ENCODE data around the gene ZNF524. TPM values are rescaled to one million over a fixed set of nuclear protein-coding genes. Genes with fewer than 3 reads are reported as not detected.
A peak's percentile ranks its signal among the peaks of the same experiment; 100 is the strongest.

The ZNF524 gene
- polyA plus RNA-seq, 1 of the 3 experiments (the other 2 are of a cell fraction): 7.3 TPM

DNA sequence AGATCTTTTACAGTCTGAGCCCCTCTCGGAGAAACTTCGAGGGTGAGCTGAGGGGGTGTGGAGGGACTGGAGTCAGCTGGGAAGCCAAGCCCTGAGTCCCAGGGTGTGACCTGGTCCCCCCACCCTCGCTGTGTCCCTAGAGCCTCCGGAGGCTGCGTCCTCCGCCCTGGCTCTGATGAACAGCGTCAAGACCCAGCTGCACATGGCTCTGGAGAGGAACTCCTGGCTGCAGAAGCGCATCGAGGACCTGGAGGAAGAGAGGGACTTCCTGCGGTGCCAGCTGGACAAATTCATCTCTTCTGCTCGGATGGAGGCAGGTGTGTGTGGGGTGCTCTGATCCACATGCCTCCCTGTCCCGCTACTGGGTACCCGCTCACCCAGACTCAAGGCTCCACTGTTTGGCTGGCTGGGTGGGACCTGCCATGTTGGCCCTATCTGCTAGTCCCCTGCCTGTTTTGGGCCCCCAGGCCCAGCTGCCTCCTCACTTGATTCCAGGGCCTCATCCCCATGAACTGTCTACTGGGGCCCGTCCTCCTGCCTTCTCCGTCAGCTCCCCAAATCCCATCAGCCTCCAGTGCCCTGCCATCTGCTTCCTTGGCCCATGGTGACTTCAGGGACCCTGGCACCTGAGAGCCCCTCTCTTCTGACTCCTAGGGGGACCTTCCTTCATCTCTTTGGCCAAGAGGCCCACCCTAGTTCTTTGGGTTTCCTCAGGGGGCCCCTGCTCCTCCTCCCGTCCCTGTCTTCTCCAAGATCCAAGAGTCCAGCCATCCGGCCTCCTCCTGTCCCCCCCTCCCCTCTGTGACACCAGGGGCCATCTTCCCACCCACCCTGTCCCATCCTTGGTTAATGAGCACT is 49.4 kb downstream of the ZNF524 start:
- peaks cover 5 to 31% of the 10 kb centered on the region in 2 experiments; a peak in 2 of 4 replicates for H3K4me1 ChIP-seq (ENCODE audit: control insufficient read depth in 1 of 2, insufficient read depth in 2 of 2, low read depth in 1 of 2, low read length in 1 of 2)
- DNase-seq: no peak
- no peak for TF ChIP-seq FOSL2 (IDR thresholded peaks at IDR 0.05; ENCODE audit: borderline replicate concordance, low read depth)
- no peak for TF ChIP-seq POLR2AphosphoS5 (IDR thresholded peaks at IDR 0.05; ENCODE audit: low read depth, low read length)
- no peak for TF ChIP-seq GATA2 (CRISPR knock-in tag; IDR thresholded peaks at IDR 0.05)
- TF ChIP-seq TCF12 (IDR thresholded peaks at IDR 0.05): no peak
- H2AFZ ChIP-seq (ENCODE audit: low read depth): no peak overlapping the region
- ChIA-PET CTCF (interaction anchor here (0.7 to 4.5 kb wide), 3 partner anchors 9 to 146 kb away, joined by 3 to 30 read pairs (median 3); no protein-coding TSS in a partner anchor), POLR2A (interaction anchor here (0.9 kb wide), 1 partner anchor 13 kb away, joined by 3 read pairs; no protein-coding TSS in a partner anchor)
- WGBS (ENCODE audit: low lambda C conversion rate): 97% methylated on average over 13 of the region's 17 CpGs
- no peak overlapping the region; a peak in 1 of 4 replicates for H3K27ac ChIP-seq (ENCODE audit: low read depth in 2 of 2, low read length in 1 of 2)
- peaks cover 25% of the 10 kb centered on the region for H3K79me2 ChIP-seq (ENCODE audit: insufficient read depth)
- peaks cover 17% of the 10 kb centered on the region for H3F3A ChIP-seq (replicated peaks; ENCODE audit: insufficient read depth)
- H3K27me3 ChIP-seq (ENCODE audit: insufficient read depth): no peaks in the 10 kb centered on the region
- peaks cover 3 to 30% of the 10 kb centered on the region in 2 experiments for H3K36me3 ChIP-seq (replicated peaks in 1 of 2; ENCODE audit: control insufficient read depth in 1 of 2, insufficient read depth in 2 of 2, low read length in 1 of 2)
- H4K20me1 ChIP-seq (ENCODE audit: insufficient read depth): no peaks in the 10 kb centered on the region
- H3K4me3 ChIP-seq (ENCODE audit: low read depth in 2 of 2, low read length in 1 of 2): peak overlapping the region in 1 of 2 experiments; percentile 82; a peak in 2 of 4 replicates
- H3K9me2 ChIP-seq: no peaks in the 10 kb centered on the region
- peak overlapping the region; percentile 96 for H3K4me2 ChIP-seq
- H3K9me3 ChIP-seq: no peaks in the 10 kb centered on the region
- H3K9ac ChIP-seq: 0 out of 2 replicates have a peak overlapping the region, but pooled peaks have one; percentile 77

DNA sequence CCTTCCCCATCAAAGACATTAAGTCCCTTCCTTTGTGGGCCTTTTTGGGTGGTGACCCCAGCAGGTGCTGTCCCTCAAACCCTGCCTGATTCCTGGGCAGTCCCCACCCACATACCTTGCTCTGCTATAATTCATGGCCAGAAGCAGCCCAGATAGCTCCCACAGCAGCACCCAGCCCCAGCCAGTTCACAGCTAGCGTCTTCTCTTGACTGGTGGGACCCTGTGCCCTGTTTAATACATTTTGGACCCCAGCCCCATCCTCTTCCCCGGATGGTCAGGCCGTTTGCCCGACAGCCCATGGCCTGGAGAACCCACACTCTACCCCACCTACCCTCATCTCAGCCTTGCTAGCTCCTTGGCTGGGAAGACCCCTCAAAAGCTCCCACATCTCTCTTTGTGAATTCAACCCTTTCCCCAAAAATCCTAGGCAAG is 50.1 kb downstream of the ZNF524 start:
- H2AFZ ChIP-seq (ENCODE audit: low read depth): no peak overlapping the region
- H3K36me3 ChIP-seq (replicated peaks in 1 of 2; ENCODE audit: control insufficient read depth in 1 of 2, insufficient read depth in 2 of 2, low read length in 1 of 2): peaks cover under 1 to 24% of the 10 kb centered on the region in 2 experiments
- H3K4me1 ChIP-seq (ENCODE audit: control insufficient read depth in 1 of 2, insufficient read depth in 2 of 2, low read depth in 1 of 2, low read length in 1 of 2): peaks cover 5 to 24% of the 10 kb centered on the region in 2 experiments; a peak in 2 of 4 replicates
- H3K27me3 ChIP-seq (ENCODE audit: insufficient read depth): no peaks in the 10 kb centered on the region
- ChIA-PET POLR2A (interaction anchor here (0.9 kb wide), 1 partner anchor 14 kb away, joined by 3 read pairs; no protein-coding TSS in a partner anchor), CTCF (interaction anchor here (1.5 to 4.5 kb wide), 2 partner anchors 18 to 146 kb away, joined by 3 to 30 read pairs; no protein-coding TSS in a partner anchor)
- WGBS (ENCODE audit: low lambda C conversion rate): 98% methylated on average over 4 of the region's 4 CpGs
- H3K9me2 ChIP-seq: no peaks in the 10 kb centered on the region
- TF ChIP-seq MXI1 (IDR thresholded peaks at IDR 0.05; ENCODE audit: low read depth, low read length): no peak
- TF ChIP-seq CHD2 (IDR thresholded peaks at IDR 0.05; ENCODE audit: low read length, partially characterized antibody): no peak
- TF ChIP-seq YY1 (IDR thresholded peaks at IDR 0.05; ENCODE audit: low read depth): no peak
- no peak for TF ChIP-seq TCF12 (IDR thresholded peaks at IDR 0.05)
- TF ChIP-seq, protein P1, sequence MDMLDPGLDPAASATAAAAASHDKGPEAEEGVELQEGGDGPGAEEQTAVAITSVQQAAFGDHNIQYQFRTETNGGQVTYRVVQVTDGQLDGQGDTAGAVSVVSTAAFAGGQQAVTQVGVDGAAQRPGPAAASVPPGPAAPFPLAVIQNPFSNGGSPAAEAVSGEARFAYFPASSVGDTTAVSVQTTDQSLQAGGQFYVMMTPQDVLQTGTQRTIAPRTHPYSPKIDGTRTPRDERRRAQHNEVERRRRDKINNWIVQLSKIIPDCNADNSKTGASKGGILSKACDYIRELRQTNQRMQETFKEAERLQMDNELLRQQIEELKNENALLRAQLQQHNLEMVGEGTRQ (IDR thresholded peaks at IDR 0.05; ENCODE audit: borderline replicate concordance, low read depth, low read length): no peak
- TF ChIP-seq, protein P2, sequence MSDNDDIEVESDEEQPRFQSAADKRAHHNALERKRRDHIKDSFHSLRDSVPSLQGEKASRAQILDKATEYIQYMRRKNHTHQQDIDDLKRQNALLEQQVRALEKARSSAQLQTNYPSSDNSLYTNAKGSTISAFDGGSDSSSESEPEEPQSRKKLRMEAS (IDR thresholded peaks at IDR 0.05; ENCODE audit: low read depth): no peak
- TF ChIP-seq GATA2 (CRISPR knock-in tag; IDR thresholded peaks at IDR 0.05): no peak
- TF ChIP-seq EP300 (IDR thresholded peaks at IDR 0.05; ENCODE audit: borderline replicate concordance in 1 of 2, low read depth in 1 of 2, low read length in 1 of 2): no peak
- no peak for TF ChIP-seq NFIC (IDR thresholded peaks at IDR 0.05; ENCODE audit: borderline replicate concordance)
- TF ChIP-seq, protein P3, sequence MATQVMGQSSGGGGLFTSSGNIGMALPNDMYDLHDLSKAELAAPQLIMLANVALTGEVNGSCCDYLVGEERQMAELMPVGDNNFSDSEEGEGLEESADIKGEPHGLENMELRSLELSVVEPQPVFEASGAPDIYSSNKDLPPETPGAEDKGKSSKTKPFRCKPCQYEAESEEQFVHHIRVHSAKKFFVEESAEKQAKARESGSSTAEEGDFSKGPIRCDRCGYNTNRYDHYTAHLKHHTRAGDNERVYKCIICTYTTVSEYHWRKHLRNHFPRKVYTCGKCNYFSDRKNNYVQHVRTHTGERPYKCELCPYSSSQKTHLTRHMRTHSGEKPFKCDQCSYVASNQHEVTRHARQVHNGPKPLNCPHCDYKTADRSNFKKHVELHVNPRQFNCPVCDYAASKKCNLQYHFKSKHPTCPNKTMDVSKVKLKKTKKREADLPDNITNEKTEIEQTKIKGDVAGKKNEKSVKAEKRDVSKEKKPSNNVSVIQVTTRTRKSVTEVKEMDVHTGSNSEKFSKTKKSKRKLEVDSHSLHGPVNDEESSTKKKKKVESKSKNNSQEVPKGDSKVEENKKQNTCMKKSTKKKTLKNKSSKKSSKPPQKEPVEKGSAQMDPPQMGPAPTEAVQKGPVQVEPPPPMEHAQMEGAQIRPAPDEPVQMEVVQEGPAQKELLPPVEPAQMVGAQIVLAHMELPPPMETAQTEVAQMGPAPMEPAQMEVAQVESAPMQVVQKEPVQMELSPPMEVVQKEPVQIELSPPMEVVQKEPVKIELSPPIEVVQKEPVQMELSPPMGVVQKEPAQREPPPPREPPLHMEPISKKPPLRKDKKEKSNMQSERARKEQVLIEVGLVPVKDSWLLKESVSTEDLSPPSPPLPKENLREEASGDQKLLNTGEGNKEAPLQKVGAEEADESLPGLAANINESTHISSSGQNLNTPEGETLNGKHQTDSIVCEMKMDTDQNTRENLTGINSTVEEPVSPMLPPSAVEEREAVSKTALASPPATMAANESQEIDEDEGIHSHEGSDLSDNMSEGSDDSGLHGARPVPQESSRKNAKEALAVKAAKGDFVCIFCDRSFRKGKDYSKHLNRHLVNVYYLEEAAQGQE (IDR thresholded peaks at IDR 0.05; ENCODE audit: low read depth, low read length): no peak
- no peak for TF ChIP-seq FOXJ3 (CRISPR knock-in tag; IDR thresholded peaks at IDR 0.05)
- no peak for TF ChIP-seq JUND (IDR thresholded peaks at IDR 0.05)
- no peak for TF ChIP-seq RXRA (IDR thresholded peaks at IDR 0.05; ENCODE audit: borderline replicate concordance, low read depth)
- TF ChIP-seq, protein P4, sequence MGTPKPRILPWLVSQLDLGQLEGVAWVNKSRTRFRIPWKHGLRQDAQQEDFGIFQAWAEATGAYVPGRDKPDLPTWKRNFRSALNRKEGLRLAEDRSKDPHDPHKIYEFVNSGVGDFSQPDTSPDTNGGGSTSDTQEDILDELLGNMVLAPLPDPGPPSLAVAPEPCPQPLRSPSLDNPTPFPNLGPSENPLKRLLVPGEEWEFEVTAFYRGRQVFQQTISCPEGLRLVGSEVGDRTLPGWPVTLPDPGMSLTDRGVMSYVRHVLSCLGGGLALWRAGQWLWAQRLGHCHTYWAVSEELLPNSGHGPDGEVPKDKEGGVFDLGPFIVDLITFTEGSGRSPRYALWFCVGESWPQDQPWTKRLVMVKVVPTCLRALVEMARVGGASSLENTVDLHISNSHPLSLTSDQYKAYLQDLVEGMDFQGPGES (IDR thresholded peaks at IDR 0.05; ENCODE audit: low read depth, low read length): no peak
- no peak for TF ChIP-seq NRF1 (IDR thresholded peaks at IDR 0.05; ENCODE audit: low read depth, low read length)
- no peak for TF ChIP-seq TEAD4 (IDR thresholded peaks at IDR 0.05; ENCODE audit: borderline replicate concordance, insufficient read depth)
- TF ChIP-seq SIN3A (IDR thresholded peaks at IDR 0.05; ENCODE audit: borderline replicate concordance, low read depth, low read length): no peak
- H3K9ac ChIP-seq: no peak overlapping the region
- H3K27ac ChIP-seq (ENCODE audit: low read depth in 2 of 2, low read length in 1 of 2): no peak overlapping the region
- peaks cover 15% of the 10 kb centered on the region for H3F3A ChIP-seq (replicated peaks; ENCODE audit: insufficient read depth)
- peaks cover 21% of the 10 kb centered on the region; the same call in 1 of the 2 replicates for H3K79me2 ChIP-seq (ENCODE audit: insufficient read depth)
- H3K4me3 ChIP-seq (ENCODE audit: low read depth in 2 of 2, low read length in 1 of 2): no peak overlapping the region
- H3K4me2 ChIP-seq: no peak overlapping the region
- H3K9me3 ChIP-seq: no peaks in the 10 kb centered on the region
- no peaks in the 10 kb centered on the region for H4K20me1 ChIP-seq (ENCODE audit: insufficient read depth)
- no peak for DNase-seq
